ENCODE results near the gene FBF1.

FBF1 gene

DNA sequence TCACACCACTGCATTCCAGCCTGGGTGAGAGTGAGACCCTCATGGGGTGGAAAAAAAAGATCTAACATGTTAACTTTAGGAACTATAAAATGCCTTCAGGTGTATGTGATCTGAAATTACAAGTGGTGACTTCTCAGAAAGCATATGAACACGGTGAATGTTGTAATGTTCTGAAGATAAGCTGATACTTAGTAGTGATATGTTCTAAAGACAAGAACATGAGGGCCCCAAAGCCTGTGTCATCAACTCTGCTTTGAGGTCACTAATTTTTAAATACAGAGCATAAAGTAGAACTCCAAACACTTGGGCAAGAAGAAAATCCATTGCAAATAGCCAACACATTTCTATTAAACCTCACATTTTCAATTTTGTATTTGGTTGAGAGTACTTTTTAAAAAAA is 2.6 kb upstream of the FBF1 start:
- H3K4me3 ChIP-seq (ENCODE audit: low read depth, low read length) = no peak overlapping the region
- POLR2A ChIA-PET = interaction anchor here (0.6 kb wide), 2 partner anchors 11 to 126 kb away, joined by 3 to 7 read pairs; no protein-coding TSS in a partner anchor

DNA sequence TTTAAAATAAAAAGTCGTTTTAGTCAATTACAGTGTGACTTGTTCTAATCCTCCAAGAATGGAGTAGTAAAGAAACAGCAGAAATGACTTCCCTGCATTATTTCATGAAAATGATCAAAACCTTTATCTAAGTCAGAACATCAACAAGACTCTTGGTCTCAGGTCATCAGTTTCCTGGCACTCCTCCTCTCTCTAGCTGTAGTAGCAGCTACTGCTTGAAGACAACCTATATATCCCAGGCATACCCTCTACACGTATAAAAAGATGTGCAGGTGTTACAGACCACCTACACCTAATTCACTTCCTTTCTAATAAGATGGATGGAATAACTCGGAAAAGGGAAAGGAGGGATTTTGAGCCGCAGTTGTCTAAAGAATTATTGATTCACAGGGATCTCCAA is 1.6 kb upstream of the FBF1 start:
- no peak overlapping the region for H3K4me3 ChIP-seq (ENCODE audit: low read depth, low read length)
- no peak overlapping the region for H3K27ac ChIP-seq (ENCODE audit: extremely low read depth, low read depth, low read length)
- TF ChIP-seq, protein P1, sequence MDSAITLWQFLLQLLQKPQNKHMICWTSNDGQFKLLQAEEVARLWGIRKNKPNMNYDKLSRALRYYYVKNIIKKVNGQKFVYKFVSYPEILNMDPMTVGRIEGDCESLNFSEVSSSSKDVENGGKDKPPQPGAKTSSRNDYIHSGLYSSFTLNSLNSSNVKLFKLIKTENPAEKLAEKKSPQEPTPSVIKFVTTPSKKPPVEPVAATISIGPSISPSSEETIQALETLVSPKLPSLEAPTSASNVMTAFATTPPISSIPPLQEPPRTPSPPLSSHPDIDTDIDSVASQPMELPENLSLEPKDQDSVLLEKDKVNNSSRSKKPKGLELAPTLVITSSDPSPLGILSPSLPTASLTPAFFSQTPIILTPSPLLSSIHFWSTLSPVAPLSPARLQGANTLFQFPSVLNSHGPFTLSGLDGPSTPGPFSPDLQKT (IDR thresholded peaks at IDR 0.05; ENCODE audit: borderline replicate concordance, low read depth, low read length) = no peak
- TF ChIP-seq KLF1 (tag by site-specific recombination; IDR thresholded peaks at IDR 0.05) (no peak), KLF16 (tag by site-specific recombination; IDR thresholded peaks at IDR 0.05) (no peak), ZNF239 (tag by site-specific recombination; IDR thresholded peaks at IDR 0.05) (no peak), ZNF23 (tag by site-specific recombination; IDR thresholded peaks at IDR 0.05; ENCODE audit: borderline replicate concordance) (no peak), ZNF114 (tag by site-specific recombination; IDR thresholded peaks at IDR 0.05) (no peak), ZNF324 (tag by site-specific recombination; IDR thresholded peaks at IDR 0.05) (no peak), ZNF561 (tag by site-specific recombination; IDR thresholded peaks at IDR 0.05; ENCODE audit: borderline replicate concordance) (no peak), ZNF248 (tag by site-specific recombination; IDR thresholded peaks at IDR 0.05) (no peak), ZSCAN30 (tag by site-specific recombination; IDR thresholded peaks at IDR 0.05) (no peak), ZNF549 (tag by site-specific recombination; IDR thresholded peaks at IDR 0.05) (no peak), ZBTB17 (tag by site-specific recombination; IDR thresholded peaks at IDR 0.05) (no peak), ZNF274 (IDR thresholded peaks at IDR 0.05; ENCODE audit: low read length) (no peak), ZNF274 (tag by site-specific recombination; IDR thresholded peaks at IDR 0.05; ENCODE audit: borderline replicate concordance) (no peak)
- TF ChIP-seq, protein P2, sequence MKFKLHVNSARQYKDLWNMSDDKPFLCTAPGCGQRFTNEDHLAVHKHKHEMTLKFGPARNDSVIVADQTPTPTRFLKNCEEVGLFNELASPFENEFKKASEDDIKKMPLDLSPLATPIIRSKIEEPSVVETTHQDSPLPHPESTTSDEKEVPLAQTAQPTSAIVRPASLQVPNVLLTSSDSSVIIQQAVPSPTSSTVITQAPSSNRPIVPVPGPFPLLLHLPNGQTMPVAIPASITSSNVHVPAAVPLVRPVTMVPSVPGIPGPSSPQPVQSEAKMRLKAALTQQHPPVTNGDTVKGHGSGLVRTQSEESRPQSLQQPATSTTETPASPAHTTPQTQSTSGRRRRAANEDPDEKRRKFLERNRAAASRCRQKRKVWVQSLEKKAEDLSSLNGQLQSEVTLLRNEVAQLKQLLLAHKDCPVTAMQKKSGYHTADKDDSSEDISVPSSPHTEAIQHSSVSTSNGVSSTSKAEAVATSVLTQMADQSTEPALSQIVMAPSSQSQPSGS (tag by site-specific recombination; IDR thresholded peaks at IDR 0.05; ENCODE audit: low read depth) = no peak
- TF ChIP-seq, protein P3, sequence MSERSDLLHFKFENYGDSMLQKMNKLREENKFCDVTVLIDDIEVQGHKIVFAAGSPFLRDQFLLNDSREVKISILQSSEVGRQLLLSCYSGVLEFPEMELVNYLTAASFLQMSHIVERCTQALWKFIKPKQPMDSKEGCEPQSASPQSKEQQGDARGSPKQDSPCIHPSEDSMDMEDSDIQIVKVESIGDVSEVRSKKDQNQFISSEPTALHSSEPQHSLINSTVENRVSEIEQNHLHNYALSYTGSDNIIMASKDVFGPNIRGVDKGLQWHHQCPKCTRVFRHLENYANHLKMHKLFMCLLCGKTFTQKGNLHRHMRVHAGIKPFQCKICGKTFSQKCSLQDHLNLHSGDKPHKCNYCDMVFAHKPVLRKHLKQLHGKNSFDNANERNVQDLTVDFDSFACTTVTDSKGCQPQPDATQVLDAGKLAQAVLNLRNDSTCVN (tag by site-specific recombination; optimal IDR thresholded peaks at IDR 0.05) = no peak
- TF ChIP-seq, protein P4, sequence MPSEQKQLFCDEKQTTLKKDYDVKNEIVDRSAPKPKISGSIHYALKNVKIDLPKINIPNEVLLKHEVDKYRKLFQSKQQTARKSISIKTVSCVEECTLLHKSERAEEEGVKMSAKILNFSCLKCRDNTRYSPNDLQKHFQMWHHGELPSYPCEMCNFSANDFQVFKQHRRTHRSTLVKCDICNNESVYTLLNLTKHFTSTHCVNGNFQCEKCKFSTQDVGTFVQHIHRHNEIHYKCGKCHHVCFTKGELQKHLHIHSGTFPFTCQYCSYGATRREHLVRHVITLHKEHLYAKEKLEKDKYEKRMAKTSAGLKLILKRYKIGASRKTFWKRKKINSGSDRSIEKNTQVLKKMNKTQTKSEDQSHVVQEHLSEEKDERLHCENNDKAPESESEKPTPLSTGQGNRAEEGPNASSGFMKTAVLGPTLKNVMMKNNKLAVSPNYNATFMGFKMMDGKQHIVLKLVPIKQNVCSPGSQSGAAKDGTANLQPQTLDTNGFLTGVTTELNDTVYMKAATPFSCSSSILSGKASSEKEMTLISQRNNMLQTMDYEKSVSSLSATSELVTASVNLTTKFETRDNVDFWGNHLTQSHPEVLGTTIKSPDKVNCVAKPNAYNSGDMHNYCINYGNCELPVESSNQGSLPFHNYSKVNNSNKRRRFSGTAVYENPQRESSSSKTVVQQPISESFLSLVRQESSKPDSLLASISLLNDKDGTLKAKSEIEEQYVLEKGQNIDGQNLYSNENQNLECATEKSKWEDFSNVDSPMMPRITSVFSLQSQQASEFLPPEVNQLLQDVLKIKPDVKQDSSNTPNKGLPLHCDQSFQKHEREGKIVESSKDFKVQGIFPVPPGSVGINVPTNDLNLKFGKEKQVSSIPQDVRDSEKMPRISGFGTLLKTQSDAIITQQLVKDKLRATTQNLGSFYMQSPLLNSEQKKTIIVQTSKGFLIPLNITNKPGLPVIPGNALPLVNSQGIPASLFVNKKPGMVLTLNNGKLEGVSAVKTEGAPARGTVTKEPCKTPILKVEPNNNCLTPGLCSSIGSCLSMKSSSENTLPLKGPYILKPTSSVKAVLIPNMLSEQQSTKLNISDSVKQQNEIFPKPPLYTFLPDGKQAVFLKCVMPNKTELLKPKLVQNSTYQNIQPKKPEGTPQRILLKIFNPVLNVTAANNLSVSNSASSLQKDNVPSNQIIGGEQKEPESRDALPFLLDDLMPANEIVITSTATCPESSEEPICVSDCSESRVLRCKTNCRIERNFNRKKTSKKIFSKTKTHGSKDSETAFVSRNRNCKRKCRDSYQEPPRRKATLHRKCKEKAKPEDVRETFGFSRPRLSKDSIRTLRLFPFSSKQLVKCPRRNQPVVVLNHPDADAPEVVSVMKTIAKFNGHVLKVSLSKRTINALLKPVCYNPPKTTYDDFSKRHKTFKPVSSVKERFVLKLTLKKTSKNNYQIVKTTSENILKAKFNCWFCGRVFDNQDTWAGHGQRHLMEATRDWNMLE (tag by site-specific recombination; conservative IDR thresholded peaks at IDR 0.05; ENCODE audit: low read depth) = no peak
- H3K4me1 ChIP-seq (ENCODE audit: control insufficient read depth, insufficient read depth, low read length) = peaks cover 3% of the 10 kb centered on the region; the same call in 1 of the 2 replicates
- ChIA-PET CTCF (interaction anchor here (1.9 kb wide), 1 partner anchor 15 kb away, joined by 9 read pairs; no protein-coding TSS in a partner anchor), POLR2A (interaction anchor here (0.7 to 1.9 kb wide), 3 partner anchors 14 to 63 kb away, joined by 4 to 20 read pairs (median 5); no protein-coding TSS in a partner anchor)
- H3K9me3 ChIP-seq (ENCODE audit: control insufficient read depth, insufficient read depth, low read depth, low read length) = no peaks in the 10 kb centered on the region
- peaks cover 20 to 38% of the 10 kb centered on the region in 2 experiments for H3K36me3 ChIP-seq (ENCODE audit: control insufficient read depth in 2 of 2, insufficient read depth in 1 of 2, low read length in 2 of 2)

More for the DNA sequence above, 2.6 kb upstream of the FBF1 start:
- TF ChIP-seq TRIM28 (IDR thresholded peaks at IDR 0.05; ENCODE audit: borderline replicate concordance, low read length) (no peak), ZNF146 (tag by site-specific recombination; IDR thresholded peaks at IDR 0.05) (no peak), ZNF266 (tag by site-specific recombination; IDR thresholded peaks at IDR 0.05; ENCODE audit: low read depth) (no peak), GLI2 (tag by site-specific recombination; IDR thresholded peaks at IDR 0.05; ENCODE audit: borderline replicate concordance, low read depth) (no peak), ZNF133 (tag by site-specific recombination; IDR thresholded peaks at IDR 0.05) (no peak), MZF1 (tag by site-specific recombination; IDR thresholded peaks at IDR 0.05; ENCODE audit: borderline replicate concordance) (no peak), ZNF391 (tag by site-specific recombination; IDR thresholded peaks at IDR 0.05; ENCODE audit: borderline replicate concordance, low read depth) (no peak), ZNF837 (tag by site-specific recombination; IDR thresholded peaks at IDR 0.05) (no peak), ZNF529 (tag by site-specific recombination; IDR thresholded peaks at IDR 0.05; ENCODE audit: insufficient replicate concordance) (no peak), OSR2 (tag by site-specific recombination; IDR thresholded peaks at IDR 0.05) (no peak), ZNF239 (tag by site-specific recombination; IDR thresholded peaks at IDR 0.05) (no peak)
- TF ChIP-seq, protein P5, sequence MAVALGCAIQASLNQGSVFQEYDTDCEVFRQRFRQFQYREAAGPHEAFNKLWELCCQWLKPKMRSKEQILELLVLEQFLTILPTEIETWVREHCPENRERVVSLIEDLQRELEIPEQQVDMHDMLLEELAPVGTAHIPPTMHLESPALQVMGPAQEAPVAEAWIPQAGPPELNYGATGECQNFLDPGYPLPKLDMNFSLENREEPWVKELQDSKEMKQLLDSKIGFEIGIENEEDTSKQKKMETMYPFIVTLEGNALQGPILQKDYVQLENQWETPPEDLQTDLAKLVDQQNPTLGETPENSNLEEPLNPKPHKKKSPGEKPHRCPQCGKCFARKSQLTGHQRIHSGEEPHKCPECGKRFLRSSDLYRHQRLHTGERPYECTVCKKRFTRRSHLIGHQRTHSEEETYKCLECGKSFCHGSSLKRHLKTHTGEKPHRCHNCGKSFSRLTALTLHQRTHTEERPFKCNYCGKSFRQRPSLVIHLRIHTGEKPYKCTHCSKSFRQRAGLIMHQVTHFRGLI (tag by site-specific recombination; IDR thresholded peaks at IDR 0.05) = no peak
- H3K27ac ChIP-seq (ENCODE audit: extremely low read depth, low read depth, low read length) = no peak overlapping the region
- peaks cover 3% of the 10 kb centered on the region; the same call in 1 of the 2 replicates for H3K4me1 ChIP-seq (ENCODE audit: control insufficient read depth, insufficient read depth, low read length)
- CTCF ChIA-PET = no interaction called here
- peaks cover 29 to 43% of the 10 kb centered on the region in 2 experiments for H3K36me3 ChIP-seq (ENCODE audit: control insufficient read depth in 2 of 2, insufficient read depth in 1 of 2, low read length in 2 of 2)
- no peaks in the 10 kb centered on the region for H3K9me3 ChIP-seq (ENCODE audit: control insufficient read depth, insufficient read depth, low read depth, low read length)

Measured in HEK293 (cell line).